ENCODE measurements around the gene SND1.

Gene SND1

GRCh38 chr7:127652333-127653248 lies 597 bp downstream of the SND1 start:
- DNase-seq (ENCODE audit: low spot score) (no peak), ATAC-seq (ENCODE audit: low read depth) (no peak; the same call in 1 of the 3 replicates)
- TF ChIP-seq, protein P1, sequence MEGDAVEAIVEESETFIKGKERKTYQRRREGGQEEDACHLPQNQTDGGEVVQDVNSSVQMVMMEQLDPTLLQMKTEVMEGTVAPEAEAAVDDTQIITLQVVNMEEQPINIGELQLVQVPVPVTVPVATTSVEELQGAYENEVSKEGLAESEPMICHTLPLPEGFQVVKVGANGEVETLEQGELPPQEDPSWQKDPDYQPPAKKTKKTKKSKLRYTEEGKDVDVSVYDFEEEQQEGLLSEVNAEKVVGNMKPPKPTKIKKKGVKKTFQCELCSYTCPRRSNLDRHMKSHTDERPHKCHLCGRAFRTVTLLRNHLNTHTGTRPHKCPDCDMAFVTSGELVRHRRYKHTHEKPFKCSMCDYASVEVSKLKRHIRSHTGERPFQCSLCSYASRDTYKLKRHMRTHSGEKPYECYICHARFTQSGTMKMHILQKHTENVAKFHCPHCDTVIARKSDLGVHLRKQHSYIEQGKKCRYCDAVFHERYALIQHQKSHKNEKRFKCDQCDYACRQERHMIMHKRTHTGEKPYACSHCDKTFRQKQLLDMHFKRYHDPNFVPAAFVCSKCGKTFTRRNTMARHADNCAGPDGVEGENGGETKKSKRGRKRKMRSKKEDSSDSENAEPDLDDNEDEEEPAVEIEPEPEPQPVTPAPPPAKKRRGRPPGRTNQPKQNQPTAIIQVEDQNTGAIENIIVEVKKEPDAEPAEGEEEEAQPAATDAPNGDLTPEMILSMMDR (IDR thresholded peaks at IDR 0.05; ENCODE audit: poor library complexity, severe bottlenecking), result no peak
- H3K9me3 ChIP-seq (ENCODE audit: severe bottlenecking), result no peaks in the 10 kb centered on the region
- peaks cover 37% of the 10 kb centered on the region for H3K36me3 ChIP-seq (ENCODE audit: low read depth)
- peak overlapping the region; percentile 52 for H3K27ac ChIP-seq (ENCODE audit: poor library complexity, severe bottlenecking)
- peak overlapping the region; percentile 91 for H3K4me3 ChIP-seq (ENCODE audit: severe bottlenecking)
- no peaks in the 10 kb centered on the region for H3K27me3 ChIP-seq (ENCODE audit: insufficient read depth, poor library complexity, severe bottlenecking)
- H3K4me1 ChIP-seq (ENCODE audit: insufficient read depth, poor library complexity, severe bottlenecking), result peaks cover 17% of the 10 kb centered on the region

- H3K27me3 ChIP-seq (ENCODE audit: insufficient read depth, poor library complexity, severe bottlenecking), result no peaks in the 10 kb centered on the region
- peaks cover 45% of the 10 kb centered on the region for H3K36me3 ChIP-seq (ENCODE audit: low read depth)
- peak overlapping the region; percentile 91 for H3K4me3 ChIP-seq (ENCODE audit: severe bottlenecking)
- H3K4me1 ChIP-seq (ENCODE audit: insufficient read depth, poor library complexity, severe bottlenecking), result peaks cover 17% of the 10 kb centered on the region
- ATAC-seq (ENCODE audit: low read depth) (no peak), DNase-seq (ENCODE audit: low spot score) (no peak)
- no peaks in the 10 kb centered on the region for H3K9me3 ChIP-seq (ENCODE audit: severe bottlenecking)
- H3K27ac ChIP-seq (ENCODE audit: poor library complexity, severe bottlenecking), result no peak overlapping the region
- TF ChIP-seq, protein P1 (IDR thresholded peaks at IDR 0.05; ENCODE audit: poor library complexity, severe bottlenecking), result no peak
Measured at GRCh38 chr7:127653396-127653795, 1.4 kb downstream of the SND1 start.

DNA sequence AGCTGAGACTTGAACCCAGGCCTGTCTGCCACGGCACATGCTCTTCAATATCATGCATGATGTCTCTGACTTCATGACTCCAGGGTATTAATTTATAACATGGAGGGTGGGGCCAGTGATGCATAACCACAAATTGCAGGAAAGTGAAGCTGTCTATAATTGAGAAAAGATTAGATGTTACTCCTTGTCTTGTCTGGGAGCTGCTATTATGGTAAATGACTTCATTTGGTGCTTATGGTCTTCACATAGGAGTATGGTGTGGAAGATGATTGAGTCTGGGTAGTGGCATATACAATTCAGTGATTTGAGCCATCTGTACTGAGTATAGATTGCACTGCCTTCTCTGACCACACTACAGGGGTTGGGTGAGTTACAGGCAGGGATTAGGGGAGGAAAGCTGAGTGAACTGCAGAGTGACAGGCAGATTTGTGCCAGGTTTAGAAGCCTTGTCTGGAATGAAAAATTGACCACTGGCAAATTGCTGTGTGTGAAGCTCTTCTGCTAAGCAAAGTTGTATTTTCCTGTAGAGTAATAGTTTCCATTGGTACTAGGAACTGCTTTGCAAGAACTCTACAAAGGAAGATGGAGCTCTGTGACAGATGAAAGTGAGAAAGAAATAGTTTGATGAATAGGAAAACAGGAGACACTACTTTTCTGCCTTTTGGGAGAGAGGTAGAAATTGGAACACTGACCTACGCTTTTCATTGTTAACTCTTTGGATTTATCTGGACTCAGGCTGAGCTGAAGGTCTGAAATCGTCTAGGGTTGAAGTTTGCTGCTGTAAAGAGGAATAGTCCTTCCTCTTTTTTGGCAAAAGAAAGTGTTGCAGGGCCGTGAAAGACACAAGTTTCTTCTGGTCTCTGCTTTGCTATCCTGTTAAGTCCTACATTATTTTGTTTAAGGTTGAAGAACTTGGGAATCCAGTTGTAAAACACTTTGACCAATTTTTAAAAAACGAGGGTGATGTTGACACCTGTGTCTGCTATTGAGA lies 2.7 kb downstream of the SND1 start:
- DNase-seq (ENCODE audit: low spot score) (no peak), ATAC-seq (ENCODE audit: low read depth) (no peak)
- H3K36me3 ChIP-seq (ENCODE audit: low read depth), result peaks cover 58% of the 10 kb centered on the region
- H3K4me3 ChIP-seq (ENCODE audit: severe bottlenecking), result no peak overlapping the region
- H3K27me3 ChIP-seq (ENCODE audit: insufficient read depth, poor library complexity, severe bottlenecking), result no peaks in the 10 kb centered on the region
- H3K27ac ChIP-seq (ENCODE audit: poor library complexity, severe bottlenecking), result no peak overlapping the region
- TF ChIP-seq, protein P1 (IDR thresholded peaks at IDR 0.05; ENCODE audit: poor library complexity, severe bottlenecking), result no peak
- H3K9me3 ChIP-seq (ENCODE audit: severe bottlenecking), result no peaks in the 10 kb centered on the region
- peaks cover 17% of the 10 kb centered on the region for H3K4me1 ChIP-seq (ENCODE audit: insufficient read depth, poor library complexity, severe bottlenecking)

DNA sequence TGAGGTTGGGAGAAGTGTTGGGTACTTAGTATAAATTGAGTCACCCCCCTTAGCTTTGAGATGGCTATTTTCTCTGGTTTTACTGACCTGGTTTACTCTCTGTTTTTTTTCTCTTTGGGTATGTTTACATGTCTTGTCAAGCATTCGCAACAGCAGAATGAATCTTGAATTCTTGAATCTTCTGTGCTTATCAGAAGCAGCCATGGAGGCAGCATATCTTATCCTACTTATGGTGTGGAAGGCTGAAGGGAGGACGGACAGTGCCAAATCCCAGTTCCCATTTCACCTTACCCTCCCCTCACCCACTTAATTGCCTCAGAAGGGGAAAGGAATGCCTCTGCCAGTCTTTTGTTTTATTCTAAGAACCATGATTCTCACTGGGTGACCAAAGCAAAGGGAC lies 3.7 kb downstream of the SND1 start:
- H3K4me1 ChIP-seq (ENCODE audit: insufficient read depth, poor library complexity, severe bottlenecking), result peaks cover 17% of the 10 kb centered on the region
- no peaks in the 10 kb centered on the region for H3K9me3 ChIP-seq (ENCODE audit: severe bottlenecking)
- no peak for DNase-seq (ENCODE audit: low spot score)
- peaks cover 65% of the 10 kb centered on the region for H3K36me3 ChIP-seq (ENCODE audit: low read depth)
- no peak overlapping the region for H3K4me3 ChIP-seq (ENCODE audit: severe bottlenecking)
- ATAC-seq (ENCODE audit: low read depth), result no peak
- no peaks in the 10 kb centered on the region for H3K27me3 ChIP-seq (ENCODE audit: insufficient read depth, poor library complexity, severe bottlenecking)
- TF ChIP-seq, protein P1 (IDR thresholded peaks at IDR 0.05; ENCODE audit: poor library complexity, severe bottlenecking), result no peak
- H3K27ac ChIP-seq (ENCODE audit: poor library complexity, severe bottlenecking), result no peak overlapping the region
